HG03103 (cell line): Measurements from ENCODE around the gene PRND.

Experiments used
- ATAC-seq: cut with Tn5 transposase; IDR thresholded peaks from one replicate; pipeline ENCODE4 v1.9.1; 2021; ENCODE audit warnings: low read depth; ENCODE audit not compliant: unreplicated experiment

The PRND gene

GRCh38 chr20:4775322-4776078 lies 53.8 kb downstream of the PRND start:
- no peak for ATAC-seq

GRCh38 chr20:4776079-4776630 lies 54.4 kb downstream of the PRND start:
- ATAC-seq, result no peak
